Fibroblast of lung (primary cell): ENCODE measurements around the gene CCDC102A.

Source experiments
- EZH2 ChIP-seq: IDR thresholded peaks from 2 replicates; pipeline ENCODE4 v1.5.1; 2012; ENCODE audit warnings: low read length, control low read depth, mild to moderate bottlenecking; ENCODE audit errors: missing control alignments
- TF ChIP-seq, protein P1 (sequence below), 2 donors: IDR thresholded peaks in 1 of 2; conservative IDR thresholded peaks in 1 of 2; 1 replicate in 1 of 2; 2 replicates in 1 of 2; pipeline ENCODE4 v1.5.1; 2011 to 2012; ENCODE audit warnings: low read length in 2 of 2, control low read depth in 1 of 2, inconsistent platforms in 1 of 2, low read depth in 1 of 2, mild to moderate bottlenecking in 1 of 2

DNA sequence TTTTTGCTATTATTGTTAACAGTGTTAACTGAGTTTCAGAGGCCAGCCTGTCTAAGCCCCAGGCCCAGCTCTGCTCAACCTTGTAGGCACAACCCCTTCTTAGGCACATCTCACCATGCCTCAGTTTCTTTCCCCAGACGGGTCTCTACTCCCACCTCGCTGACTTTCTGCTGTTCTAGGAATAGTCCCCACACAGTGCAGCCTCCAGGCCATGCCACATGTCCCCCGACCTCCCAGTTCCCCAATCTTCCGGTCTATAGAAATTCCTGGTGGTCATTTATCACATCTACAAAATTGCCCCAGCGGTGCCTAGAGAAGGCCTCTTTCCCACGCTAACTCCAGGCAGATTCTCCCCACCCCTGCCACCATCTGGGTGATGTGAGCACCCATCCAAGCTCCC, 40.8 kb upstream of the CCDC102A start:
- TF ChIP-seq, protein P1, sequence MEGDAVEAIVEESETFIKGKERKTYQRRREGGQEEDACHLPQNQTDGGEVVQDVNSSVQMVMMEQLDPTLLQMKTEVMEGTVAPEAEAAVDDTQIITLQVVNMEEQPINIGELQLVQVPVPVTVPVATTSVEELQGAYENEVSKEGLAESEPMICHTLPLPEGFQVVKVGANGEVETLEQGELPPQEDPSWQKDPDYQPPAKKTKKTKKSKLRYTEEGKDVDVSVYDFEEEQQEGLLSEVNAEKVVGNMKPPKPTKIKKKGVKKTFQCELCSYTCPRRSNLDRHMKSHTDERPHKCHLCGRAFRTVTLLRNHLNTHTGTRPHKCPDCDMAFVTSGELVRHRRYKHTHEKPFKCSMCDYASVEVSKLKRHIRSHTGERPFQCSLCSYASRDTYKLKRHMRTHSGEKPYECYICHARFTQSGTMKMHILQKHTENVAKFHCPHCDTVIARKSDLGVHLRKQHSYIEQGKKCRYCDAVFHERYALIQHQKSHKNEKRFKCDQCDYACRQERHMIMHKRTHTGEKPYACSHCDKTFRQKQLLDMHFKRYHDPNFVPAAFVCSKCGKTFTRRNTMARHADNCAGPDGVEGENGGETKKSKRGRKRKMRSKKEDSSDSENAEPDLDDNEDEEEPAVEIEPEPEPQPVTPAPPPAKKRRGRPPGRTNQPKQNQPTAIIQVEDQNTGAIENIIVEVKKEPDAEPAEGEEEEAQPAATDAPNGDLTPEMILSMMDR (conservative IDR thresholded peaks at IDR 0.05 in 1 of 2, IDR thresholded peaks at IDR 0.05 in 1 of 2; ENCODE audit: low read depth in 1 of 2, low read length in 2 of 2): no peak
- TF ChIP-seq EZH2: no peak
